Neural cell (in vitro differentiated cells): ENCODE measurements around the gene ANXA9.

Experiments
- CTCF ChIP-seq: fragments of 450-650 bp; IDR thresholded peaks from 2 replicates; pipeline ENCODE4 v1.5.1; 2014; ENCODE audit warnings: antibody characterized with exemption, mild to moderate bottlenecking, moderate library complexity; ENCODE audit not compliant: poor library complexity, severe bottlenecking
- EP300 ChIP-seq: fragments of 450-650 bp; conservative IDR thresholded peaks from 2 replicates; pipeline ENCODE4 v1.6.1; 2014; ENCODE audit warnings: antibody characterized with exemption, mild to moderate bottlenecking, moderate library complexity; ENCODE audit not compliant: poor library complexity, severe bottlenecking
- EZH2 ChIP-seq: fragments of 200-600, 300-800 bp; shearing (Covaris generic), sonication (generic); IDR thresholded peaks from 2 replicates; pipeline ENCODE4 v1.6.1; 2014; ENCODE audit warnings: antibody characterized with exemption, low read length, borderline replicate concordance, mild to moderate bottlenecking; ENCODE audit not compliant: insufficient read depth, poor library complexity, severe bottlenecking
- POLR2AphosphoS5 ChIP-seq: IDR thresholded peaks from 2 replicates; pipeline ENCODE4 v1.6.1; 2012
- REST ChIP-seq: IDR thresholded peaks from 2 replicates; pipeline ENCODE4 v1.6.1; 2012; ENCODE audit warnings: borderline replicate concordance

- no peak for TF ChIP-seq CTCF
- no peak for TF ChIP-seq EP300
- no peak for TF ChIP-seq REST
- TF ChIP-seq POLR2AphosphoS5: no peak
- TF ChIP-seq EZH2: no peak
Measured at GRCh38 chr1:150966011-150966410, 16.1 kb upstream of the ANXA9 start.
